Endometrium (tissue), 2 donors: Measurements from ENCODE around the gene SYNDIG1.
"Not testable (repeated sequence)": the region's sequence is repeated elsewhere in the genome, so short reads cannot be mapped to it uniquely, and the experiment has no call there.

Experiments
- FAIRE-seq: peaks from 2 replicates; lab custom pipeline; 2012; peaks lifted over from hg19 to GRCh38; lab: Jason Lieb, UNC
- donor health status: control.
- donor health status: control.

SYNDIG1 gene

GRCh38 chr20:24611360-24612140 is 142.1 kb downstream of the SYNDIG1 start:
- no peak for FAIRE-seq

- no peak for FAIRE-seq
These were observed 143.7 kb downstream of the SYNDIG1 start for GRCh38 chr20:24612799-24613775.

- no peak for FAIRE-seq
These were observed 144.9 kb downstream of the SYNDIG1 start for GRCh38 chr20:24614341-24614740.

GRCh38 chr20:24615353-24615752 is 145.9 kb downstream of the SYNDIG1 start:
- FAIRE-seq = no peak

- FAIRE-seq = no peak
These were observed 147.0 kb downstream of the SYNDIG1 start for GRCh38 chr20:24616258-24617079.

- no peak for FAIRE-seq
These were observed 147.6 kb downstream of the SYNDIG1 start for GRCh38 chr20:24617080-24617432.

GRCh38 chr20:24617757-24618450 is 148.5 kb downstream of the SYNDIG1 start:
- no peak for FAIRE-seq

GRCh38 chr20:24618739-24619138 is 149.3 kb downstream of the SYNDIG1 start:
- no peak for FAIRE-seq

GRCh38 chr20:24619212-24619611 is 149.8 kb downstream of the SYNDIG1 start:
- no peak for FAIRE-seq

GRCh38 chr20:24620937-24621519 is 151.6 kb downstream of the SYNDIG1 start:
- FAIRE-seq = no peak

GRCh38 chr20:24622856-24623255 is 153.4 kb downstream of the SYNDIG1 start:
- no peak for FAIRE-seq

GRCh38 chr20:24626141-24626540 is 156.7 kb downstream of the SYNDIG1 start:
- not testable (repeated sequence) for FAIRE-seq

GRCh38 chr20:24627291-24627690 is 157.9 kb downstream of the SYNDIG1 start:
- FAIRE-seq = no peak

- FAIRE-seq = no peak
These were observed 158.5 kb downstream of the SYNDIG1 start for GRCh38 chr20:24627926-24628325.

- FAIRE-seq = no peak
These were observed 159.6 kb downstream of the SYNDIG1 start for GRCh38 chr20:24628985-24629384.

- FAIRE-seq = no peak
These were observed 160.2 kb downstream of the SYNDIG1 start for GRCh38 chr20:24629668-24630067.

GRCh38 chr20:24630486-24631172 is 161.2 kb downstream of the SYNDIG1 start:
- FAIRE-seq = no peak

GRCh38 chr20:24631173-24631505 is 161.7 kb downstream of the SYNDIG1 start:
- no peak for FAIRE-seq

- FAIRE-seq = no peak
These were observed 163.2 kb downstream of the SYNDIG1 start for GRCh38 chr20:24632581-24632980.

- FAIRE-seq = no peak
These were observed 163.6 kb downstream of the SYNDIG1 start for GRCh38 chr20:24633026-24633425.

- FAIRE-seq = no peak
These were observed 164.1 kb downstream of the SYNDIG1 start for GRCh38 chr20:24633521-24633920.
